Measurements from ENCODE around the gene KCTD2. TPM values are rescaled to one million over a fixed set of nuclear protein-coding genes. Genes with fewer than 3 reads are reported as not detected.

Gene KCTD2
- total RNA-seq, 2 donors from 2014 or later, result 27.7 to 32.8 TPM

- Histone ChIP-seq H3K9me3 (ENCODE audit: control insufficient read depth, low read length) (no peaks in the 10 kb centered on the region), H3K4me1 (ENCODE audit: control insufficient read depth, insufficient read depth, low read length) (peaks cover 12% of the 10 kb centered on the region), H3K36me3 (ENCODE audit: control insufficient read depth, insufficient read depth, low read length) (peaks cover 22% of the 10 kb centered on the region), H3K27ac (ENCODE audit: low read depth, low read length) (no peak overlapping the region), H3K9ac (ENCODE audit: extremely low read depth, low read length, poor library complexity, severe bottlenecking) (peak overlapping the region; percentile 70), H3K27me3 (ENCODE audit: control insufficient read depth, insufficient read depth, low read length, poor library complexity, severe bottlenecking) (no peaks in the 10 kb centered on the region), H3K4me3 (ENCODE audit: low read length) (peak overlapping the region; percentile 91)
- DNase-seq, result peak; percentile 90
- no peak for TF ChIP-seq CTCF (conservative IDR thresholded peaks at IDR 0.05)
- 29 to 41% methylated on average over 30 to 40 of the region's 40 CpGs for WGBS, 2 experiments (ENCODE audit: insufficient coverage in 1 of 2, insufficient read length in 1 of 2)
- no peaks in the 10 kb centered on the region for H3K27me3 Mint-ChIP-seq (ENCODE audit: insufficient read depth)
- H3K4me1 Mint-ChIP-seq, result peaks cover 29% of the 10 kb centered on the region
- H3K9me3 Mint-ChIP-seq, result no peaks in the 10 kb centered on the region
- H3K36me3 Mint-ChIP-seq (ENCODE audit: low read depth), result peaks cover 38% of the 10 kb centered on the region
- peak overlapping the region; percentile 82 for H3K4me3 Mint-ChIP-seq
- peak overlapping the region; percentile 92 for H3K27ac Mint-ChIP-seq
Measured at GRCh38 chr17:75110234-75110937, 63.4 kb downstream of the KCTD2 start.

GRCh38 chr17:75111777-75112335, 64.8 kb downstream of the KCTD2 start:
- H3K9me3 ChIP-seq (ENCODE audit: control insufficient read depth, low read length), result no peaks in the 10 kb centered on the region
- Mint-ChIP-seq H3K4me3 (peak overlapping the region; percentile 82), H3K27ac (peak overlapping the region; percentile 50), H3K4me1 (peaks cover 24% of the 10 kb centered on the region), H3K36me3 (ENCODE audit: low read depth) (peaks cover 40% of the 10 kb centered on the region), H3K9me3 (no peaks in the 10 kb centered on the region), H3K27me3 (ENCODE audit: insufficient read depth) (no peaks in the 10 kb centered on the region)
- no peaks in the 10 kb centered on the region for H3K27me3 ChIP-seq (ENCODE audit: control insufficient read depth, insufficient read depth, low read length, poor library complexity, severe bottlenecking)
- peak overlapping the region; percentile 20 for H3K9ac ChIP-seq (ENCODE audit: extremely low read depth, low read length, poor library complexity, severe bottlenecking)
- peaks cover 2% of the 10 kb centered on the region for H3K4me1 ChIP-seq (ENCODE audit: control insufficient read depth, insufficient read depth, low read length)
- peak; percentile 37 for DNase-seq
- peak overlapping the region; percentile 91 for H3K4me3 ChIP-seq (ENCODE audit: low read length)
- H3K27ac ChIP-seq (ENCODE audit: low read depth, low read length), result no peak overlapping the region
- 95 to 96% methylated on average over 6 to 7 of the region's 7 CpGs for WGBS, 2 experiments (ENCODE audit: insufficient coverage in 1 of 2, insufficient read length in 1 of 2)
- H3K36me3 ChIP-seq (ENCODE audit: control insufficient read depth, insufficient read depth, low read length), result peaks cover 36% of the 10 kb centered on the region
- no peak for TF ChIP-seq CTCF (conservative IDR thresholded peaks at IDR 0.05)

GRCh38 chr17:75113798-75114551, 67.0 kb downstream of the KCTD2 start:
- Histone ChIP-seq H3K27ac (ENCODE audit: low read depth, low read length) (no peak overlapping the region), H3K27me3 (ENCODE audit: control insufficient read depth, insufficient read depth, low read length, poor library complexity, severe bottlenecking) (no peaks in the 10 kb centered on the region), H3K9me3 (ENCODE audit: control insufficient read depth, low read length) (no peaks in the 10 kb centered on the region), H3K4me1 (ENCODE audit: control insufficient read depth, insufficient read depth, low read length) (peaks cover 2% of the 10 kb centered on the region), H3K9ac (ENCODE audit: extremely low read depth, low read length, poor library complexity, severe bottlenecking) (no peak overlapping the region), H3K36me3 (ENCODE audit: control insufficient read depth, insufficient read depth, low read length) (peaks cover 51% of the 10 kb centered on the region), H3K4me3 (ENCODE audit: low read length) (peak overlapping the region; percentile 30)
- peak; percentile 99 for DNase-seq
- Mint-ChIP-seq H3K36me3 (ENCODE audit: low read depth) (peaks cover 51% of the 10 kb centered on the region), H3K4me1 (peaks cover 18% of the 10 kb centered on the region), H3K9me3 (no peaks in the 10 kb centered on the region), H3K27me3 (ENCODE audit: insufficient read depth) (no peaks in the 10 kb centered on the region), H3K4me3 (peak overlapping the region; percentile 27), H3K27ac (peak overlapping the region; percentile 41)
- 51 to 54% methylated on average over 20 to 22 of the region's 22 CpGs for WGBS, 2 experiments (ENCODE audit: insufficient coverage in 1 of 2, insufficient read length in 1 of 2)
- peak; percentile 96 for TF ChIP-seq CTCF (conservative IDR thresholded peaks at IDR 0.05)
